ENCODE data around the gene ROBO1.
"Not testable (repeated sequence)": the region's sequence is repeated elsewhere in the genome, so short reads cannot be mapped to it uniquely, and the experiment has no call there.

- TF ChIP-seq, protein P1, sequence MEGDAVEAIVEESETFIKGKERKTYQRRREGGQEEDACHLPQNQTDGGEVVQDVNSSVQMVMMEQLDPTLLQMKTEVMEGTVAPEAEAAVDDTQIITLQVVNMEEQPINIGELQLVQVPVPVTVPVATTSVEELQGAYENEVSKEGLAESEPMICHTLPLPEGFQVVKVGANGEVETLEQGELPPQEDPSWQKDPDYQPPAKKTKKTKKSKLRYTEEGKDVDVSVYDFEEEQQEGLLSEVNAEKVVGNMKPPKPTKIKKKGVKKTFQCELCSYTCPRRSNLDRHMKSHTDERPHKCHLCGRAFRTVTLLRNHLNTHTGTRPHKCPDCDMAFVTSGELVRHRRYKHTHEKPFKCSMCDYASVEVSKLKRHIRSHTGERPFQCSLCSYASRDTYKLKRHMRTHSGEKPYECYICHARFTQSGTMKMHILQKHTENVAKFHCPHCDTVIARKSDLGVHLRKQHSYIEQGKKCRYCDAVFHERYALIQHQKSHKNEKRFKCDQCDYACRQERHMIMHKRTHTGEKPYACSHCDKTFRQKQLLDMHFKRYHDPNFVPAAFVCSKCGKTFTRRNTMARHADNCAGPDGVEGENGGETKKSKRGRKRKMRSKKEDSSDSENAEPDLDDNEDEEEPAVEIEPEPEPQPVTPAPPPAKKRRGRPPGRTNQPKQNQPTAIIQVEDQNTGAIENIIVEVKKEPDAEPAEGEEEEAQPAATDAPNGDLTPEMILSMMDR (IDR thresholded peaks at IDR 0.05), result not testable (repeated sequence)
- not testable (repeated sequence) for TF ChIP-seq POLR2A (IDR thresholded peaks at IDR 0.05)
These were observed 1043.4 kb downstream of the ROBO1 start for GRCh38 chr3:78724364-78724763.
